HepG2 (cell line): Measurements from ENCODE around the gene TUBB. TPM values are rescaled to one million over a fixed set of nuclear protein-coding genes. Genes with fewer than 3 reads are reported as not detected.

ENCODE experiments used
- BRCA1 ChIP-seq: sonication (generic); formaldehyde crosslinking; IDR thresholded peaks from 2 replicates; pipeline ENCODE4 v1.4.0; 2020; ENCODE audit warnings: missing genetic modification reagents
- FOSL2 ChIP-seq: sonication (generic); formaldehyde crosslinking; IDR thresholded peaks from 2 replicates; pipeline ENCODE4 v1.4.0; 2020; ENCODE audit warnings: missing genetic modification reagents
- HNF4A ChIP-seq: sonication (generic); formaldehyde crosslinking; IDR thresholded peaks from 2 replicates; pipeline ENCODE4 v1.4.0; 2020; ENCODE audit warnings: missing genetic modification reagents
- JUNB ChIP-seq: sonication (generic); formaldehyde crosslinking; IDR thresholded peaks from 2 replicates; pipeline ENCODE4 v1.8.0; 2022; ENCODE audit warnings: missing genetic modification reagents, mild to moderate bottlenecking, borderline replicate concordance
- KDM5B ChIP-seq: sonication (generic); formaldehyde crosslinking; IDR thresholded peaks from 2 replicates; pipeline ENCODE4 v1.4.0; 2020; ENCODE audit warnings: missing genetic modification reagents, mild to moderate bottlenecking, borderline replicate concordance
- KLF12 ChIP-seq: sonication (generic); formaldehyde crosslinking; IDR thresholded peaks from 2 replicates; pipeline ENCODE4 v1.4.0; 2020; ENCODE audit warnings: missing genetic modification reagents, borderline replicate concordance
- KLF15 ChIP-seq: sonication (generic); formaldehyde crosslinking; IDR thresholded peaks from 2 replicates; pipeline ENCODE4 v1.8.1; 2023; ENCODE audit warnings: borderline replicate concordance, mild to moderate bottlenecking, inconsistent platforms, missing genetic modification reagents, mixed read lengths
- PHF5A ChIP-seq: IDR thresholded peaks from one replicate; pipeline ENCODE4 v1.6.1; 2018; ENCODE audit warnings: low read depth, missing genetic modification reagents; ENCODE audit not compliant: unreplicated experiment
- POLR2A ChIP-seq, 2 experiments: IDR thresholded peaks; 2 replicates each; pipeline ENCODE4 v1.6.1; 2011; ENCODE audit warnings: low read depth in 2 of 2, low read length in 2 of 2, mild to moderate bottlenecking in 1 of 2, moderate library complexity in 1 of 2; ENCODE audit not compliant: insufficient read depth in 1 of 2
- RBM22 ChIP-seq: fragments of 200-400 bp; formaldehyde crosslinking; optimal IDR thresholded peaks from 2 replicates; pipeline ENCODE3; 2017; ENCODE audit warnings: mild to moderate bottlenecking, low read length, moderate library complexity
- SATB2 ChIP-seq: sonication (generic); formaldehyde crosslinking; IDR thresholded peaks from 2 replicates; pipeline ENCODE4 v1.5.0; 2020; ENCODE audit warnings: missing genetic modification reagents
- SOX13 ChIP-seq, 3 experiments: fragments of 450-650 bp in 1 of 3; sonication (generic) in 1 of 3; formaldehyde crosslinking in 1 of 3; IDR thresholded peaks in 2 of 3; conservative IDR thresholded peaks in 1 of 3; 2 replicates each; pipeline versions ENCODE4 v1.5.0 to v1.6.1; 2016 to 2020; ENCODE audit warnings: antibody characterized with exemption in 1 of 3, mild to moderate bottlenecking in 1 of 3, missing compliant biosample characterization in 1 of 3, missing genetic modification reagents in 1 of 3, moderate library complexity in 1 of 3
- ZFP36 ChIP-seq: fragments of 150-350 bp; IDR thresholded peaks from 2 replicates; pipeline ENCODE4 v1.6.1; 2018; ENCODE audit warnings: borderline replicate concordance, low read length, low read depth; ENCODE audit not compliant: partially characterized antibody
- ZKSCAN1 ChIP-seq: fragments of 150-350 bp; IDR thresholded peaks from 2 replicates; pipeline ENCODE4 v1.6.1; 2014; ENCODE audit warnings: low read length
- ZNF3 ChIP-seq: IDR thresholded peaks from 2 replicates; pipeline ENCODE4 v1.7.0; 2017; ENCODE audit warnings: inconsistent platforms
- ZNF337 ChIP-seq: sonication (generic); formaldehyde crosslinking; IDR thresholded peaks from 2 replicates; pipeline ENCODE4 v1.5.1; 2020; ENCODE audit warnings: missing genetic modification reagents, low read depth, mild to moderate bottlenecking, borderline replicate concordance
- ZNF572 ChIP-seq: sonication (generic); formaldehyde crosslinking; IDR thresholded peaks from 2 replicates; pipeline ENCODE4 v1.5.1; 2020; ENCODE audit warnings: mild to moderate bottlenecking, missing genetic modification reagents
- ZNF766 ChIP-seq: sonication (generic); formaldehyde crosslinking; IDR thresholded peaks from 2 replicates; pipeline ENCODE4 v1.5.0; 2020; ENCODE audit warnings: missing genetic modification reagents, borderline replicate concordance
- ZNF878 ChIP-seq: sonication (generic); formaldehyde crosslinking; IDR thresholded peaks from 2 replicates; pipeline ENCODE4 v1.8.1; 2023; ENCODE audit warnings: mild to moderate bottlenecking, missing genetic modification reagents, moderate library complexity
- ZSCAN22 ChIP-seq: sonication (generic); formaldehyde crosslinking; IDR thresholded peaks from 2 replicates; pipeline ENCODE4 v1.4.0; 2020; ENCODE audit warnings: mild to moderate bottlenecking, missing genetic modification reagents
- polyA plus RNA-seq, 8 experiments: library from polyadenylated mRNA; depleted of rRNA in 3 of 8; stranded (reverse) in 7 of 8; unstranded in 1 of 8; fragments of >200 nt; fragmentation: Illumina TruSeq in 4 of 8; extraction: Trizol in 4 of 8; gene quantifications; 2 replicates each; pipeline versions ENCODE4 v1.2.1 to v1.2.3, GENCODE V29; 2011 to 2016; ENCODE audit warnings: low read depth in 4 of 8, missing spikeins in 1 of 8, mixed read lengths in 1 of 8; ENCODE audit not compliant: insufficient read depth in 1 of 8
- total RNA-seq, 5 experiments: library from RNA; depleted of rRNA; stranded (reverse); fragments of >200 nt; fragmentation: Illumina TruSeq; extraction: Trizol; gene quantifications; 2 replicates each; pipeline ENCODE4 v1.2.3, GENCODE V29; 2016; ENCODE audit warnings: low read depth in 1 of 5
- TF ChIP-seq, protein P1 (sequence below): sonication (generic); formaldehyde crosslinking; IDR thresholded peaks from 2 replicates; pipeline ENCODE4 v1.8.0; 2022; ENCODE audit warnings: mild to moderate bottlenecking, missing genetic modification reagents; ENCODE audit not compliant: insufficient replicate concordance
- TF ChIP-seq, protein P2 (sequence below): IDR thresholded peaks from 2 replicates; pipeline ENCODE4 v1.6.1; 2012; ENCODE audit warnings: low read depth, low read length, improper control_type of control experiment
- TF ChIP-seq, protein P3 (sequence below): sonication (generic); formaldehyde crosslinking; IDR thresholded peaks from 2 replicates; pipeline ENCODE4 v1.5.1; 2020; ENCODE audit warnings: missing genetic modification reagents, mild to moderate bottlenecking, borderline replicate concordance
- TF ChIP-seq, protein P4 (sequence below): sonication (generic); formaldehyde crosslinking; IDR thresholded peaks from 2 replicates; pipeline ENCODE4 v1.8.0; 2022; ENCODE audit warnings: mild to moderate bottlenecking, missing genetic modification reagents, moderate library complexity

The TUBB gene
- total and polyA plus RNA-seq, 2 of the 13 experiments (the other 11 are each of a cell fraction or from before 2014, with no cell fraction given) = 911 to 1,163 TPM

DNA sequence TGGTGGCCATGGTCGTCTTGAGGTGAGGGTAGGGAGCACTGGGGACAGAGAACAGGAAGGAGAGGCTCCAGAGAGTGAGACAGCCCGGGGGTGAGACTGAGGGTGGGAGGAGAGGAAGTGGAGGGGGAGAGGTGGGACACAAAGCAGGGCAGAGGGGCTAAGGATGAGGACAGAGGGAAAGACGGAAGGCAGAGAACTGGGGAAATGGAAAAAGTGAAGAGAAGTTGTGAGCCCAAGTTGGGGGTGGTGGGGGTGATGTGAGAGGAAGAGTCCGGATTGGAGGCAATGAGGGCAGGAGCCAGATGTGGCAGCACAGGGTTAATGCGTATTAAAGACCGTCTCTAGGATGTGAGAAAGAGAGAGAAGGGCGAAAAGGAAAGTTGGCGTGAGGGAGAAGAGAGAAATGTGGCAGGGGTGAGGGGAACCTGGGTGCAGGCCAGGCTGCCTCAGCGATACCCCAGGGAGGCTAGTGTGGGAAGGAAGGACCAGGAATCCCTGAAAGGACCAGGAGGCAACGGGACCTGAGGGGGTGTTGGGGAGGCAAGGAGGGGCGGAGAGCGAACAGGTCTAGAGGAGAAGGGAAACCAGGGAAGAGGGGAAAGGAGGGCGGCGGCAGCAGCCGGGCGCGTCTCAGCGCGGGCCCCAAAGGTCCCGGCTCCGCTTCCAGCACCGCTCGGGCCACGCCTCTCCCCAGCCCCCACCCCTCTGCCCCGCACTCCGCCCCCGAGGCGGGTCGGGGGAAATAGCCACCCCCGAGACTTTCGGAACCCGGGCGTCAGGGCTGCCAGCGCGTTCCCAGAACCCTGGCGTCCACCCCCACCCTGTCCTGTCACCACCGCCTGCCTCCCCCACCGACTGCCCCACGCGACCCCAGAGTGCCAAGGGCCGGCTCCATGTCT lies 33.9 kb upstream of the TUBB start, which contains the start of gene PPP1R18 (continued):
- TF ChIP-seq PHF5A (CRISPR knock-in tag) = no peak
- no peak for TF ChIP-seq ZNF337 (CRISPR knock-in tag)
- no peak for TF ChIP-seq ZNF3 (CRISPR knock-in tag)
- TF ChIP-seq, protein P1, sequence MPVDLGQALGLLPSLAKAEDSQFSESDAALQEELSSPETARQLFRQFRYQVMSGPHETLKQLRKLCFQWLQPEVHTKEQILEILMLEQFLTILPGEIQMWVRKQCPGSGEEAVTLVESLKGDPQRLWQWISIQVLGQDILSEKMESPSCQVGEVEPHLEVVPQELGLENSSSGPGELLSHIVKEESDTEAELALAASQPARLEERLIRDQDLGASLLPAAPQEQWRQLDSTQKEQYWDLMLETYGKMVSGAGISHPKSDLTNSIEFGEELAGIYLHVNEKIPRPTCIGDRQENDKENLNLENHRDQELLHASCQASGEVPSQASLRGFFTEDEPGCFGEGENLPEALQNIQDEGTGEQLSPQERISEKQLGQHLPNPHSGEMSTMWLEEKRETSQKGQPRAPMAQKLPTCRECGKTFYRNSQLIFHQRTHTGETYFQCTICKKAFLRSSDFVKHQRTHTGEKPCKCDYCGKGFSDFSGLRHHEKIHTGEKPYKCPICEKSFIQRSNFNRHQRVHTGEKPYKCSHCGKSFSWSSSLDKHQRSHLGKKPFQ (CRISPR knock-in tag) = no peak
- TF ChIP-seq ZSCAN22 (CRISPR knock-in tag) = no peak
- no peak for TF ChIP-seq HNF4A
- TF ChIP-seq KDM5B (CRISPR knock-in tag) = no peak
- TF ChIP-seq ZNF878 (CRISPR knock-in tag) = 0 out of 2 replicates have a peak, but pooled peaks have one; percentile 26
- TF ChIP-seq FOSL2 (CRISPR knock-in tag) = 0 out of 2 replicates have a peak, but pooled peaks have one; percentile 5
- TF ChIP-seq SOX13 (IDR thresholded peaks at IDR 0.05) = no peak
- TF ChIP-seq SOX13 (CRISPR knock-in tag; conservative IDR thresholded peaks at IDR 0.05 in 1 of 2, IDR thresholded peaks at IDR 0.05 in 1 of 2) = no peak
- TF ChIP-seq, protein P2, sequence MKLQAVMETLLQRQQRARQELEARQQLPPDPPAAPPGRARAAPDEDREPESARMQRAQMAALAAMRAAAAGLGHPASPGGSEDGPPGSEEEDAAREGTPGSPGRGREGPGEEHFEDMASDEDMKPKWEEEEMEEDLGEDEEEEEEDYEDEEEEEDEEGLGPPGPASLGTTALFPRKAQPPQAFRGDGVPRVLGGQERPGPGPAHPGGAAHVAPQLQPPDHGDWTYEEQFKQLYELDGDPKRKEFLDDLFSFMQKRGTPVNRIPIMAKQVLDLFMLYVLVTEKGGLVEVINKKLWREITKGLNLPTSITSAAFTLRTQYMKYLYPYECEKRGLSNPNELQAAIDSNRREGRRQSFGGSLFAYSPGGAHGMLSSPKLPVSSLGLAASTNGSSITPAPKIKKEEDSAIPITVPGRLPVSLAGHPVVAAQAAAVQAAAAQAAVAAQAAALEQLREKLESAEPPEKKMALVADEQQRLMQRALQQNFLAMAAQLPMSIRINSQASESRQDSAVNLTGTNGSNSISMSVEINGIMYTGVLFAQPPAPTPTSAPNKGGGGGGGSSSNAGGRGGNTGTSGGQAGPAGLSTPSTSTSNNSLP = no peak
- no peak for TF ChIP-seq ZKSCAN1
- 0 out of 2 replicates have a peak, but pooled peaks have one; percentile 43 for TF ChIP-seq JUNB (CRISPR knock-in tag)
- TF ChIP-seq ZNF572 (CRISPR knock-in tag) = 0 out of 2 replicates have a peak, but pooled peaks have one; percentile 72
- TF ChIP-seq KLF12 (CRISPR knock-in tag) = 0 out of 2 replicates have a peak, but pooled peaks have one; percentile 58
- TF ChIP-seq BRCA1 (CRISPR knock-in tag) = no peak
- TF ChIP-seq, protein P3, sequence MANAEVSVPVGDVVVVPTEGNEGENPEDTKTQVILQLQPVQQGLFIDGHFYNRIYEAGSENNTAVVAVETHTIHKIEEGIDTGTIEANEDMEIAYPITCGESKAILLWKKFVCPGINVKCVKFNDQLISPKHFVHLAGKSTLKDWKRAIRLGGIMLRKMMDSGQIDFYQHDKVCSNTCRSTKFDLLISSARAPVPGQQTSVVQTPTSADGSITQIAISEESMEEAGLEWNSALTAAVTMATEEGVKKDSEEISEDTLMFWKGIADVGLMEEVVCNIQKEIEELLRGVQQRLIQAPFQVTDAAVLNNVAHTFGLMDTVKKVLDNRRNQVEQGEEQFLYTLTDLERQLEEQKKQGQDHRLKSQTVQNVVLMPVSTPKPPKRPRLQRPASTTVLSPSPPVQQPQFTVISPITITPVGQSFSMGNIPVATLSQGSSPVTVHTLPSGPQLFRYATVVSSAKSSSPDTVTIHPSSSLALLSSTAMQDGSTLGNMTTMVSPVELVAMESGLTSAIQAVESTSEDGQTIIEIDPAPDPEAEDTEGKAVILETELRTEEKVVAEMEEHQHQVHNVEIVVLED (CRISPR knock-in tag) = no peak
- TF ChIP-seq ZFP36 = no peak
- 0 out of 4 replicates have a peak, but pooled peaks of 1 of the 2 experiments have one; percentile 33 for TF ChIP-seq POLR2A (IDR thresholded peaks at IDR 0.05; ENCODE audit: insufficient read depth in 1 of 2, low read depth in 2 of 2, low read length in 2 of 2)
- TF ChIP-seq ZNF766 = no peak
- TF ChIP-seq KLF15 (CRISPR knock-in tag) = no peak
- no peak for TF ChIP-seq RBM22
- no peak for TF ChIP-seq SATB2
- TF ChIP-seq, protein P4, sequence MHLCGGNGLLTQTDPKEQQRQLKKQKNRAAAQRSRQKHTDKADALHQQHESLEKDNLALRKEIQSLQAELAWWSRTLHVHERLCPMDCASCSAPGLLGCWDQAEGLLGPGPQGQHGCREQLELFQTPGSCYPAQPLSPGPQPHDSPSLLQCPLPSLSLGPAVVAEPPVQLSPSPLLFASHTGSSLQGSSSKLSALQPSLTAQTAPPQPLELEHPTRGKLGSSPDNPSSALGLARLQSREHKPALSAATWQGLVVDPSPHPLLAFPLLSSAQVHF (CRISPR knock-in tag) = no peak
